Neuron (in vitro differentiated cells): ENCODE results near the gene SMOC2.

Source experiments
- H2AFZ ChIP-seq: one replicate; pipeline ENCODE4 v1.6.1; 2013; ENCODE audit warnings: low read depth, mild to moderate bottlenecking, inconsistent platforms, low read length, moderate library complexity
- H3K27me3 ChIP-seq: one replicate; pipeline ENCODE4 v1.6.1; 2013; ENCODE audit warnings: low read length; ENCODE audit not compliant: insufficient read depth
- H3K36me3 ChIP-seq: one replicate; pipeline ENCODE4 v1.6.1; 2013; ENCODE audit warnings: low read length; ENCODE audit not compliant: insufficient read depth
- H3K4me1 ChIP-seq: one replicate; pipeline ENCODE4 v1.6.1; 2013; ENCODE audit warnings: low read length; ENCODE audit not compliant: insufficient read depth
- H3K4me3 ChIP-seq: 2 replicates; pipeline ENCODE4 v1.5.1; 2013; ENCODE audit warnings: mild to moderate bottlenecking, low read length, moderate library complexity
- H3K9me3 ChIP-seq: one replicate; pipeline ENCODE4 v1.6.1; 2013; ENCODE audit warnings: low read length

SMOC2 gene

GRCh38 chr6:168660400-168660945 lies 219.5 kb downstream of the SMOC2 start:
- Histone ChIP-seq H3K4me1 (peaks cover 6% of the 10 kb centered on the region), H2AFZ (no peak overlapping the region)

GRCh38 chr6:168662301-168662936 lies 221.4 kb downstream of the SMOC2 start:
- Histone ChIP-seq H2AFZ (no peak overlapping the region), H3K4me3 (no peak overlapping the region), H3K27me3 (no peaks in the 10 kb centered on the region), H3K36me3 (no peaks in the 10 kb centered on the region), H3K4me1 (peaks cover 6% of the 10 kb centered on the region), H3K9me3 (peaks cover 3% of the 10 kb centered on the region)

More at GRCh38 chr6:168660400-168660945, 219.5 kb downstream of the SMOC2 start:
- Histone ChIP-seq H3K4me3 (no peak overlapping the region), H3K9me3 (peaks cover 4% of the 10 kb centered on the region), H3K27me3 (no peaks in the 10 kb centered on the region), H3K36me3 (no peaks in the 10 kb centered on the region)

- Histone ChIP-seq H3K4me3 (no peak overlapping the region), H3K4me1 (peaks cover 6% of the 10 kb centered on the region), H3K27me3 (no peaks in the 10 kb centered on the region), H2AFZ (no peak overlapping the region), H3K9me3 (peaks cover 3% of the 10 kb centered on the region), H3K36me3 (no peaks in the 10 kb centered on the region)
Observed at GRCh38 chr6:168663041-168663440, 222.1 kb downstream of the SMOC2 start.

- Histone ChIP-seq H3K27me3 (no peaks in the 10 kb centered on the region), H3K9me3 (no peaks in the 10 kb centered on the region), H3K36me3 (no peaks in the 10 kb centered on the region), H3K4me1 (peaks cover 6% of the 10 kb centered on the region), H3K4me3 (no peak overlapping the region), H2AFZ (no peak overlapping the region)
Observed at GRCh38 chr6:168664956-168665355, 224.0 kb downstream of the SMOC2 start.

- Histone ChIP-seq H3K27me3 (no peaks in the 10 kb centered on the region), H3K36me3 (no peaks in the 10 kb centered on the region), H3K9me3 (no peaks in the 10 kb centered on the region), H3K4me1 (peaks cover 6% of the 10 kb centered on the region), H3K4me3 (no peak overlapping the region), H2AFZ (no peak overlapping the region)
Observed at GRCh38 chr6:168666170-168666569, 225.2 kb downstream of the SMOC2 start.

- no peak overlapping the region for H2AFZ ChIP-seq
- no peaks in the 10 kb centered on the region for H3K27me3 ChIP-seq
- H3K4me3 ChIP-seq = no peak overlapping the region
- no peaks in the 10 kb centered on the region for H3K9me3 ChIP-seq
- H3K4me1 ChIP-seq = peaks cover 6% of the 10 kb centered on the region
- no peaks in the 10 kb centered on the region for H3K36me3 ChIP-seq
Observed at GRCh38 chr6:168666699-168667427, 225.9 kb downstream of the SMOC2 start.

GRCh38 chr6:168667428-168667805 lies 226.4 kb downstream of the SMOC2 start:
- no peaks in the 10 kb centered on the region for H3K9me3 ChIP-seq
- no peaks in the 10 kb centered on the region for H3K36me3 ChIP-seq
- no peak overlapping the region for H2AFZ ChIP-seq
- H3K27me3 ChIP-seq = no peaks in the 10 kb centered on the region
- H3K4me1 ChIP-seq = peaks cover 6% of the 10 kb centered on the region
- H3K4me3 ChIP-seq = no peak overlapping the region

GRCh38 chr6:168670401-168670985 lies 229.5 kb downstream of the SMOC2 start:
- H3K36me3 ChIP-seq = no peaks in the 10 kb centered on the region
- no peak overlapping the region for H3K4me3 ChIP-seq
- H2AFZ ChIP-seq = no peak overlapping the region
- H3K9me3 ChIP-seq = no peaks in the 10 kb centered on the region
- no peaks in the 10 kb centered on the region for H3K4me1 ChIP-seq
- no peaks in the 10 kb centered on the region for H3K27me3 ChIP-seq

GRCh38 chr6:168671028-168671862 lies 230.3 kb downstream of the SMOC2 start:
- no peaks in the 10 kb centered on the region for H3K36me3 ChIP-seq
- no peak overlapping the region for H2AFZ ChIP-seq
- H3K4me3 ChIP-seq = no peak overlapping the region
- H3K4me1 ChIP-seq = no peaks in the 10 kb centered on the region
- H3K27me3 ChIP-seq = no peaks in the 10 kb centered on the region
- no peaks in the 10 kb centered on the region for H3K9me3 ChIP-seq

GRCh38 chr6:168671863-168672546 lies 231.0 kb downstream of the SMOC2 start:
- H3K27me3 ChIP-seq = no peaks in the 10 kb centered on the region
- H3K4me3 ChIP-seq = no peak overlapping the region
- H2AFZ ChIP-seq = no peak overlapping the region
- no peaks in the 10 kb centered on the region for H3K36me3 ChIP-seq
- H3K4me1 ChIP-seq = peaks cover 2% of the 10 kb centered on the region
- H3K9me3 ChIP-seq = no peaks in the 10 kb centered on the region

- H3K27me3 ChIP-seq = no peaks in the 10 kb centered on the region
- H3K36me3 ChIP-seq = no peaks in the 10 kb centered on the region
- H3K4me3 ChIP-seq = no peak overlapping the region
- peaks cover 2% of the 10 kb centered on the region for H3K4me1 ChIP-seq
- no peaks in the 10 kb centered on the region for H3K9me3 ChIP-seq
- no peak overlapping the region for H2AFZ ChIP-seq
Observed at GRCh38 chr6:168674595-168674994, 233.6 kb downstream of the SMOC2 start.

GRCh38 chr6:168675375-168675774 lies 234.4 kb downstream of the SMOC2 start:
- no peak overlapping the region for H3K4me3 ChIP-seq
- no peaks in the 10 kb centered on the region for H3K9me3 ChIP-seq
- H2AFZ ChIP-seq = no peak overlapping the region
- H3K27me3 ChIP-seq = no peaks in the 10 kb centered on the region
- peaks cover 2% of the 10 kb centered on the region for H3K4me1 ChIP-seq
- no peaks in the 10 kb centered on the region for H3K36me3 ChIP-seq
